HepG2 (cell line): ENCODE results near the gene C1QL4. TPM values are rescaled to one million over a fixed set of nuclear protein-coding genes. Genes with fewer than 3 reads are reported as not detected.

ENCODE experiments used
- AFF4 ChIP-seq: sonication (generic); formaldehyde crosslinking; IDR thresholded peaks from 2 replicates; pipeline ENCODE4 v1.4.0; 2020; ENCODE audit warnings: missing genetic modification reagents
- AGO2 ChIP-seq: fragments of 200-400 bp; formaldehyde crosslinking; optimal IDR thresholded peaks from 2 replicates; pipeline ENCODE3; 2017; ENCODE audit warnings: mild to moderate bottlenecking, low read depth, low read length, moderate library complexity
- ATM ChIP-seq: fragments of 450-650 bp; IDR thresholded peaks from 2 replicates; pipeline ENCODE4 v1.7.1; 2017; ENCODE audit warnings: mild to moderate bottlenecking, borderline replicate concordance
- CAMTA2 ChIP-seq: sonication (generic); formaldehyde crosslinking; IDR thresholded peaks from 2 replicates; pipeline ENCODE4 v1.4.0; 2020; ENCODE audit warnings: mild to moderate bottlenecking, missing genetic modification reagents, borderline replicate concordance
- DZIP1 ChIP-seq: sonication (generic); formaldehyde crosslinking; IDR thresholded peaks from 2 replicates; pipeline ENCODE4 v1.5.0; 2020; ENCODE audit warnings: mild to moderate bottlenecking, missing genetic modification reagents
- FLYWCH1 ChIP-seq: sonication (generic); formaldehyde crosslinking; IDR thresholded peaks from 2 replicates; pipeline ENCODE4 v1.8.1; 2023; ENCODE audit warnings: mild to moderate bottlenecking, missing genetic modification reagents
- HOXA3 ChIP-seq: sonication (generic); formaldehyde crosslinking; IDR thresholded peaks from 2 replicates; pipeline ENCODE4 v1.5.0; 2020; ENCODE audit warnings: missing genetic modification reagents
- KLF16 ChIP-seq, 2 experiments: sonication (generic) in 1 of 2; formaldehyde crosslinking in 1 of 2; IDR thresholded peaks; 2 replicates each; pipeline versions ENCODE4 v1.6.1 to v1.8.0; 2016 to 2023; ENCODE audit warnings: missing genetic modification reagents in 2 of 2, missing compliant biosample characterization in 1 of 2
- MBD4 ChIP-seq: IDR thresholded peaks from 2 replicates; pipeline ENCODE4 v1.6.1; 2012; ENCODE audit warnings: low read length, inconsistent platforms, borderline replicate concordance
- MBNL3 ChIP-seq: fragments of 250-450 bp; sonication (Bioruptor Pico); conservative IDR thresholded peaks from 2 replicates; pipeline ENCODE4 v1.8.0; 2022; ENCODE audit warnings: mild to moderate bottlenecking, inconsistent platforms
- MED1 ChIP-seq: sonication (generic); formaldehyde crosslinking; IDR thresholded peaks from 2 replicates; pipeline ENCODE4 v1.4.0; 2020; ENCODE audit warnings: missing genetic modification reagents
- MXD4 ChIP-seq: IDR thresholded peaks from 2 replicates; pipeline ENCODE4 v1.6.1; 2016; ENCODE audit warnings: mild to moderate bottlenecking, missing biosample characterization, missing genetic modification reagents
- MYC ChIP-seq: sonication (generic); formaldehyde crosslinking; IDR thresholded peaks from 2 replicates; pipeline ENCODE4 v1.9.0; 2021; ENCODE audit warnings: missing genetic modification reagents, borderline replicate concordance
- NFATC3 ChIP-seq: sonication (generic); formaldehyde crosslinking; IDR thresholded peaks from 2 replicates; pipeline ENCODE4 v1.5.1; 2020; ENCODE audit warnings: mild to moderate bottlenecking, missing genetic modification reagents
- NPAS2 ChIP-seq: sonication (generic); formaldehyde crosslinking; IDR thresholded peaks from 2 replicates; pipeline ENCODE4 v1.8.0; 2022; ENCODE audit warnings: mild to moderate bottlenecking, missing genetic modification reagents, borderline replicate concordance
- TCF7 ChIP-seq: sonication (generic); IDR thresholded peaks from 2 replicates; pipeline ENCODE4 v1.6.1; 2016; ENCODE audit warnings: antibody characterized with exemption, low read depth
- ZKSCAN5 ChIP-seq: sonication (generic); formaldehyde crosslinking; IDR thresholded peaks from 2 replicates; pipeline ENCODE4 v1.5.1; 2020; ENCODE audit warnings: mild to moderate bottlenecking, missing genetic modification reagents
- ZMAT3 ChIP-seq: sonication (generic); formaldehyde crosslinking; conservative IDR thresholded peaks from 2 replicates; pipeline ENCODE4 v1.7.0; 2021; ENCODE audit warnings: missing genetic modification reagents
- ZNF326 ChIP-seq: sonication (generic); formaldehyde crosslinking; IDR thresholded peaks from 2 replicates; pipeline ENCODE4 v1.4.0; 2020; ENCODE audit warnings: missing genetic modification reagents, borderline replicate concordance
- ZNF430 ChIP-seq: sonication (generic); formaldehyde crosslinking; IDR thresholded peaks from 2 replicates; pipeline ENCODE4 v1.9.0; 2021; ENCODE audit warnings: mild to moderate bottlenecking, missing genetic modification reagents
- polyA plus RNA-seq, 8 experiments: library from polyadenylated mRNA; depleted of rRNA in 3 of 8; stranded (reverse) in 7 of 8; unstranded in 1 of 8; fragments of >200 nt; fragmentation: Illumina TruSeq in 4 of 8; extraction: Trizol in 4 of 8; gene quantifications; 2 replicates each; pipeline versions ENCODE4 v1.2.1 to v1.2.3, GENCODE V29; 2011 to 2016; ENCODE audit warnings: low read depth in 4 of 8, missing spikeins in 1 of 8, mixed read lengths in 1 of 8; ENCODE audit not compliant: insufficient read depth in 1 of 8
- total RNA-seq, 5 experiments: library from RNA; depleted of rRNA; stranded (reverse); fragments of >200 nt; fragmentation: Illumina TruSeq; extraction: Trizol; gene quantifications; 2 replicates each; pipeline ENCODE4 v1.2.3, GENCODE V29; 2016; ENCODE audit warnings: low read depth in 1 of 5
- TF ChIP-seq, protein P1 (sequence below): IDR thresholded peaks from 2 replicates; pipeline ENCODE4 v1.6.1; 2016; ENCODE audit warnings: missing genetic modification reagents, missing compliant biosample characterization
- TF ChIP-seq, protein P2 (sequence below): sonication (generic); formaldehyde crosslinking; IDR thresholded peaks from 2 replicates; pipeline ENCODE4 v1.4.0; 2020; ENCODE audit warnings: missing genetic modification reagents

C1QL4 gene
- total and polyA plus RNA-seq, 2 of the 13 experiments (the other 11 are each of a cell fraction or from before 2014, with no cell fraction given), result 0.03 TPM; not detected in 1

DNA sequence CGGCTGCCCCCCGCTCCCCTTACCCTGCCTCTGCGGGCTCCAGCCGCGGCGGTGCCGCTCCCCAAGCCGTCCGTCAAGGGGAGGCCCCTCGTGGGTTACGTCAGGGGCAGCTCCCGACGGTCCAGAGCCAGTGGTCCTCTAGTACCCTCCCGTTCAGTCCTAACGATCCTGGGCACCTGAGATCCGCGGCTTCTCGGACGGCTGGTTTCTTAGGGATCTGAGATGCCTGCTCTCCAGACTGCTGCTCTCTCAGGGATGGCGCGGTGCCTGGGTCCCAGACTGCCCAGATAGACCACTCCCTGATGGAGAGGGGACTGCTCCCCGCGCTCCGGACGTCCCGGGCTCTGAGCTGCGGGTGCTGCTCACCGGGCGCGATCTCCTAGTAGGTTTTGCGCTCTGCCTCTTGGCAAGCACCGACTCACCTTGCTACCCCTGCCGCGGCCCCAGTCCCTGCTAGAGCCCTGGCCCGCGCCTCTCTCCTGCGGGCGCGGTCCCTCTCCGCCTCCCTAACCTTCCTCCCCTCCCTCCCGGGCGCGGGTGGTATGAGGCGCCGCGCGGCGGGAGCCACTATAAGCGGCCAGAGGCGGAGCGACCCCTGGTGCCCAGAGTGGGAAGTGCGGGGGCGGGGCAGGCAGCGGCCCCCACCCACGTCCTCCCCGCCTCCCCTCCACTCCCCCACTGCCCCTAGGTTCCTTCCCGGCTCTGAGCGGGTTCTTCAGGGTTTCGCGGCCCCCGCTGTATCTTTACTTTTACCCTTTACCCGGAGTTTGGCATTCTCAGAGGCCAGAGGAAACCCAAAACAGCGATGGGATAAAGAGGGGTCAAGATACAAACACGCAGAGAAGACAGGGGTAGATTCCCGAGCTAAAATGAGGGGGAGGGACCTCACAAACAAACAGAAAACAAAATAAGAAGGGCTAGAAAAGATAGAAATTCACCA lies at the start of gene C1QL4 (continued):
- TF ChIP-seq DZIP1 (CRISPR knock-in tag), result no peak
- TF ChIP-seq MXD4, result no peak
- no peak for TF ChIP-seq MED1 (CRISPR knock-in tag)
- 0 out of 2 replicates have a peak, but pooled peaks have one; percentile 34 for TF ChIP-seq ZMAT3 (CRISPR knock-in tag)
- TF ChIP-seq FLYWCH1 (CRISPR knock-in tag), result no peak
- TF ChIP-seq KLF16 (CRISPR knock-in tag; IDR thresholded peaks at IDR 0.05), result no peak
- no peak for TF ChIP-seq ZNF326
- no peak for TF ChIP-seq MYC (CRISPR knock-in tag)
- no peak for TF ChIP-seq ZKSCAN5 (CRISPR knock-in tag)
- no peak for TF ChIP-seq ATM
- TF ChIP-seq, protein P1, sequence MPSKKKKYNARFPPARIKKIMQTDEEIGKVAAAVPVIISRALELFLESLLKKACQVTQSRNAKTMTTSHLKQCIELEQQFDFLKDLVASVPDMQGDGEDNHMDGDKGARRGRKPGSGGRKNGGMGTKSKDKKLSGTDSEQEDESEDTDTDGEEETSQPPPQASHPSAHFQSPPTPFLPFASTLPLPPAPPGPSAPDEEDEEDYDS (CRISPR knock-in tag), result peak; percentile 62
- TF ChIP-seq HOXA3, result no peak
- TF ChIP-seq NFATC3, result no peak
- TF ChIP-seq MBNL3, result no peak
- no peak for TF ChIP-seq AFF4 (CRISPR knock-in tag)
- TF ChIP-seq AGO2, result no peak
- TF ChIP-seq CAMTA2 (CRISPR knock-in tag), result no peak
- TF ChIP-seq MBD4, result no peak
- TF ChIP-seq, protein P2, sequence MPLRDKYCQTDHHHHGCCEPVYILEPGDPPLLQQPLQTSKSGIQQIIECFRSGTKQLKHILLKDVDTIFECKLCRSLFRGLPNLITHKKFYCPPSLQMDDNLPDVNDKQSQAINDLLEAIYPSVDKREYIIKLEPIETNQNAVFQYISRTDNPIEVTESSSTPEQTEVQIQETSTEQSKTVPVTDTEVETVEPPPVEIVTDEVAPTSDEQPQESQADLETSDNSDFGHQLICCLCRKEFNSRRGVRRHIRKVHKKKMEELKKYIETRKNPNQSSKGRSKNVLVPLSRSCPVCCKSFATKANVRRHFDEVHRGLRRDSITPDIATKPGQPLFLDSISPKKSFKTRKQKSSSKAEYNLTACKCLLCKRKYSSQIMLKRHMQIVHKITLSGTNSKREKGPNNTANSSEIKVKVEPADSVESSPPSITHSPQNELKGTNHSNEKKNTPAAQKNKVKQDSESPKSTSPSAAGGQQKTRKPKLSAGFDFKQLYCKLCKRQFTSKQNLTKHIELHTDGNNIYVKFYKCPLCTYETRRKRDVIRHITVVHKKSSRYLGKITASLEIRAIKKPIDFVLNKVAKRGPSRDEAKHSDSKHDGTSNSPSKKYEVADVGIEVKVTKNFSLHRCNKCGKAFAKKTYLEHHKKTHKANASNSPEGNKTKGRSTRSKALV, result no peak
- no peak for TF ChIP-seq ZNF430
- no peak for TF ChIP-seq NPAS2 (CRISPR knock-in tag)
- TF ChIP-seq TCF7, result no peak
